ENCODE data around the gene IL16. TPM values are rescaled to one million over a fixed set of nuclear protein-coding genes. Genes with fewer than 3 reads are reported as not detected.

The IL16 gene
- total and polyA plus RNA-seq, 9 of the 15 experiments (the other 6 are each of a cell fraction or from before 2014, with no cell fraction given) = 1.4 to 18.8 (median 10.6) TPM

- no peak for TF ChIP-seq ZNF318 (IDR thresholded peaks at IDR 0.05; ENCODE audit: borderline replicate concordance in 1 of 2, low read depth in 1 of 2)
Observed at GRCh38 chr15:81166636-81167305, 29.9 kb upstream of the IL16 start (continued).
